ENCODE results near the gene GABRB3. TPM values are rescaled to one million over a fixed set of nuclear protein-coding genes. Genes with fewer than 3 reads are reported as not detected.

Gene GABRB3
- total and polyA plus RNA-seq, 2 of the 8 experiments (the other 6 are each of a cell fraction or from before 2014, with no cell fraction given) = 98.8 to 163 TPM

GRCh38 chr15:26722621-26723160 is 50.2 kb downstream of the GABRB3 start:
- POLR2A ChIA-PET (ENCODE audit: partially characterized antibody) = interaction anchor here (0.9 to 1.0 kb wide), 2 partner anchors 11 to 123 kb away, joined by 3 read pairs; no protein-coding TSS in a partner anchor
- Histone ChIP-seq H2BK12ac (ENCODE audit: low read depth, low read length) (no peak overlapping the region), H3K14ac (ENCODE audit: insufficient read length) (no peak overlapping the region), H3K4ac (replicated peaks; ENCODE audit: insufficient read length, low read depth, low read length) (peak overlapping the region; percentile 39), H4K20me1 (replicated peaks in 1 of 2; ENCODE audit: control insufficient read depth in 1 of 2, insufficient read depth in 2 of 2, low read length in 2 of 2) (peaks cover 3 to 6% of the 10 kb centered on the region in 2 experiments), H4K91ac (replicated peaks; ENCODE audit: insufficient read length, low read length) (no peak overlapping the region), H2AFZ (ENCODE audit: low read length) (no peak overlapping the region), H3K27me3 (replicated peaks in 1 of 4; ENCODE audit: control insufficient read depth in 3 of 4, extremely low read depth in 1 of 4, insufficient read depth in 3 of 4, low read length in 3 of 4) (no peaks in the 10 kb centered on the region), H2BK15ac (ENCODE audit: low read length) (no peak overlapping the region), H3K36me3 (ENCODE audit: control insufficient read depth in 2 of 4, insufficient read depth in 4 of 4, low read length in 3 of 4) (no peaks in the 10 kb centered on the region), H3K4me1 (replicated peaks in 1 of 4; ENCODE audit: control insufficient read depth in 3 of 4, insufficient read depth in 4 of 4, low read length in 3 of 4) (peaks cover 22 to 42% (median 34%) of the 10 kb centered on the region in 4 experiments), H3K9ac (replicated peaks in 1 of 4; ENCODE audit: extremely low read depth in 1 of 4, low read depth in 3 of 4, low read length in 3 of 4) (no peak overlapping the region), H4K8ac (ENCODE audit: extremely low read depth, insufficient read depth, low read length) (no peak overlapping the region), H3K23ac (ENCODE audit: insufficient read length) (no peak overlapping the region), H2BK120ac (replicated peaks; ENCODE audit: low read depth, low read length) (no peak overlapping the region), H3K4me2 (ENCODE audit: insufficient read depth in 1 of 2, low read depth in 2 of 2, low read length in 2 of 2) (peak overlapping the region in 1 of 2 experiments; percentile 58; a peak in 1 of 4 replicates), H3K18ac (ENCODE audit: extremely low read depth, low read length) (peak overlapping the region; percentile 36; the same call in 1 of the 2 replicates), H2AK5ac (ENCODE audit: low read depth, low read length) (no peak overlapping the region), H3K23me2 (ENCODE audit: low read depth, low read length) (no peaks in the 10 kb centered on the region; the same call in 1 of the 2 replicates), H3K27ac (ENCODE audit: low read depth, low read length) (no peak overlapping the region), H3K4me3 (ENCODE audit: extremely low read depth in 1 of 4, insufficient read depth in 2 of 4, low read depth in 3 of 4, low read length in 4 of 4) (no peak overlapping the region), H3K79me1 (ENCODE audit: low read depth, low read length) (peaks cover 4% of the 10 kb centered on the region; the same call in 1 of the 2 replicates), H2BK20ac (ENCODE audit: low read length) (no peak overlapping the region), H4K5ac (ENCODE audit: insufficient read length, low read depth, low read length) (no peak overlapping the region), H3K9me3 (ENCODE audit: insufficient read depth in 2 of 2, low read depth in 1 of 2, low read length in 1 of 2) (no peaks in the 10 kb centered on the region), H3K79me2 (ENCODE audit: control insufficient read depth in 1 of 2, insufficient read depth in 2 of 2, low read length in 2 of 2) (peaks cover 0 to 72% of the 10 kb centered on the region in 2 experiments), H2BK5ac (ENCODE audit: low read depth, low read length) (no peak overlapping the region; the same call in 1 of the 2 replicates), H3K56ac (replicated peaks; ENCODE audit: insufficient read length, low read depth, low read length) (no peak overlapping the region)
- CTCF ChIA-PET (ENCODE audit: partially characterized antibody) = interaction anchor here (0.7 to 0.8 kb wide), 2 partner anchors 14 to 37 kb away, joined by 3 to 4 read pairs; no protein-coding TSS in a partner anchor
- WGBS, 2 experiments (ENCODE audit: extremely low coverage in 1 of 2, insufficient coverage in 1 of 2, insufficient read length in 1 of 2, insufficient replicate concordance in 2 of 2, low coverage in 1 of 2, low lambda C conversion rate in 2 of 2, missing lambda C conversion rate in 1 of 2) = 38% methylated on average over 5 of the region's 5 CpGs; no CpG with 5 or more reads in 1 of the 2 experiments
- FAIRE-seq (no peak), DNase-seq (ENCODE audit: low read depth in 1 of 2, low spot score in 2 of 2) (peak in 1 of 2 experiments; percentile 47)
- no peak; a peak in 1 of 4 replicates for TF ChIP-seq RAD21 (IDR thresholded peaks at IDR 0.05 in 1 of 2, conservative IDR thresholded peaks at IDR 0.05 in 1 of 2; ENCODE audit: low read depth in 2 of 2, low read length in 2 of 2)
- no peak for TF ChIP-seq RNF2 (IDR thresholded peaks at IDR 0.05; ENCODE audit: borderline replicate concordance, low read depth, low read length, missing control alignments, poor library complexity, severe bottlenecking)
- no peak for TF ChIP-seq JUND (IDR thresholded peaks at IDR 0.05; ENCODE audit: low read length)
- no peak for TF ChIP-seq CEBPB (IDR thresholded peaks at IDR 0.05; ENCODE audit: low read depth, low read length)
- TF ChIP-seq TAF1 (IDR thresholded peaks at IDR 0.05; ENCODE audit: low read depth, low read length) = no peak
- TF ChIP-seq SAP30 (IDR thresholded peaks at IDR 0.05; ENCODE audit: insufficient read depth, insufficient replicate concordance, low read length) = no peak
- no peak for TF ChIP-seq SUZ12 (IDR thresholded peaks at IDR 0.05; ENCODE audit: low read length)
- TF ChIP-seq, protein P1, sequence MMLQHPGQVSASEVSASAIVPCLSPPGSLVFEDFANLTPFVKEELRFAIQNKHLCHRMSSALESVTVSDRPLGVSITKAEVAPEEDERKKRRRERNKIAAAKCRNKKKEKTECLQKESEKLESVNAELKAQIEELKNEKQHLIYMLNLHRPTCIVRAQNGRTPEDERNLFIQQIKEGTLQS (IDR thresholded peaks at IDR 0.05; ENCODE audit: insufficient read depth, low read depth, low read length) = no peak
- no peak for TF ChIP-seq TCF12 (IDR thresholded peaks at IDR 0.05; ENCODE audit: low read depth, low read length)
- TF ChIP-seq BCL11A (IDR thresholded peaks at IDR 0.05; ENCODE audit: low read depth in 2 of 2, low read length in 2 of 2) = no peak
- no peak for TF ChIP-seq KDM5A (IDR thresholded peaks at IDR 0.05; ENCODE audit: low read length)
- no peak for TF ChIP-seq BACH1 (IDR thresholded peaks at IDR 0.05; ENCODE audit: low read length)

All from H1 (cell line).